Fibroblast of skin of back (primary cell): ENCODE measurements around the gene ATN1.
A peak's percentile ranks its signal among the peaks of the same experiment; 100 is the strongest.
"Not testable (repeated sequence)": the region's sequence is repeated elsewhere in the genome, so short reads cannot be mapped to it uniquely, and the experiment has no call there.

Experiments used
- DNase-seq: peaks from one replicate; pipeline ENCODE4 v3.0.0-alpha.2; 2013

ATN1 gene

GRCh38 chr12:6904280-6905276, 23.2 kb upstream of the ATN1 start, which contains the start of gene LRRC23:
LRRC23 (plus strand) TSS chr12:6904822; CDS start chr12:6905634, 812 bp downstream.
- DNase-seq: peak; percentile 95

GRCh38 chr12:6905414-6906040, 22.2 kb upstream of the ATN1 start:
- no peak for DNase-seq

- not testable (repeated sequence) for DNase-seq
These were observed 19.6 kb upstream of the ATN1 start for GRCh38 chr12:6908141-6908540.

- no peak for DNase-seq
These were observed 18.2 kb upstream of the ATN1 start for GRCh38 chr12:6909421-6910145.

GRCh38 chr12:6912164-6912935, 15.4 kb upstream of the ATN1 start:
- no peak for DNase-seq

GRCh38 chr12:6914246-6914946, 13.4 kb upstream of the ATN1 start, which contains the start of gene ENO2:
ENO2 (plus strand) TSS chr12:6914580; CDS start chr12:6915833, 1,253 bp downstream.
- peak; percentile 84 for DNase-seq

- peak; percentile 44 for DNase-seq
These were observed 12.6 kb upstream of the ATN1 start for GRCh38 chr12:6914947-6915788.

GRCh38 chr12:6915789-6916285, 11.9 kb upstream of the ATN1 start:
- DNase-seq: no peak

- DNase-seq: no peak
These were observed 11.1 kb upstream of the ATN1 start for GRCh38 chr12:6916426-6917200.

GRCh38 chr12:6917491-6918231, 10.1 kb upstream of the ATN1 start:
- peak; percentile 62 for DNase-seq

GRCh38 chr12:6919588-6919987, 8.2 kb upstream of the ATN1 start:
- DNase-seq: no peak

- DNase-seq: no peak
These were observed 6.2 kb upstream of the ATN1 start for GRCh38 chr12:6921539-6921938.

GRCh38 chr12:6921996-6922946, 5.5 kb upstream of the ATN1 start:
- no peak for DNase-seq

GRCh38 chr12:6923003-6923732, 4.6 kb upstream of the ATN1 start:
- no peak for DNase-seq

- DNase-seq: no peak
These were observed 3.9 kb upstream of the ATN1 start for GRCh38 chr12:6923851-6924250.

GRCh38 chr12:6925239-6925539, 2.6 kb upstream of the ATN1 start:
- DNase-seq: no peak
